HCT116 (cell line): Measurements from ENCODE around the gene RPL18A. TPM values are rescaled to one million over a fixed set of nuclear protein-coding genes. Genes with fewer than 3 reads are reported as not detected.

Source experiments
- CBX3 ChIP-seq: IDR thresholded peaks from 2 replicates; pipeline ENCODE4 v1.6.1; 2012; ENCODE audit warnings: low read depth
- CEBPB ChIP-seq: IDR thresholded peaks from 2 replicates; pipeline ENCODE4 v1.6.1; 2012; ENCODE audit warnings: low read depth
- ELF1 ChIP-seq: IDR thresholded peaks from 2 replicates; pipeline ENCODE4 v1.6.1; 2012; ENCODE audit warnings: low read depth, borderline replicate concordance
- FOSL1 ChIP-seq: IDR thresholded peaks from 2 replicates; pipeline ENCODE4 v1.6.1; 2012; ENCODE audit warnings: low read depth
- JUND ChIP-seq: IDR thresholded peaks from 2 replicates; pipeline ENCODE4 v1.6.1; 2012
- POLR2A ChIP-seq: IDR thresholded peaks from 2 replicates; pipeline ENCODE4 v1.7.0; 2011; ENCODE audit warnings: borderline replicate concordance; ENCODE audit not compliant: insufficient read depth, insufficient read length; ENCODE audit errors: extremely low read depth
- POLR2AphosphoS5 ChIP-seq: IDR thresholded peaks from 2 replicates; pipeline ENCODE4 v1.6.1; 2011; ENCODE audit warnings: mild to moderate bottlenecking, low read depth, low read length, moderate library complexity
- RAD21 ChIP-seq: IDR thresholded peaks from 2 replicates; pipeline ENCODE4 v1.6.1; 2012; ENCODE audit warnings: low read depth, mild to moderate bottlenecking
- SP1 ChIP-seq: IDR thresholded peaks from 2 replicates; pipeline ENCODE4 v1.6.1; 2012; ENCODE audit warnings: low read depth
- YY1 ChIP-seq: IDR thresholded peaks from 2 replicates; pipeline ENCODE4 v1.6.1; 2011; ENCODE audit warnings: low read length, low read depth, moderate library complexity, mild to moderate bottlenecking; ENCODE audit not compliant: insufficient replicate concordance; ENCODE audit errors: extremely low read depth
- total RNA-seq: library from RNA; stranded (reverse); gene quantifications from one replicate; pipeline ENCODE4 v1.2.1, GENCODE V29; 2021; ENCODE audit not compliant: unreplicated experiment
- TF ChIP-seq, protein P1 (sequence below): IDR thresholded peaks from 2 replicates; pipeline ENCODE4 v1.6.1; 2012
- TF ChIP-seq, protein P2 (sequence below): IDR thresholded peaks from 2 replicates; pipeline ENCODE4 v1.6.1; 2012
- TF ChIP-seq, protein P3 (sequence below), 3 experiments: fragments of 200-600 bp in 1 of 3; sonication (generic) in 1 of 3; IDR thresholded peaks in 2 of 3; conservative IDR thresholded peaks in 1 of 3; 2 replicates each; pipeline ENCODE4 v1.5.1; 2012 to 2017; ENCODE audit warnings: low read depth in 2 of 3, low read length in 2 of 3, antibody characterized with exemption in 1 of 3, borderline replicate concordance in 1 of 3, control low read depth in 1 of 3, mild to moderate bottlenecking in 1 of 3, mixed read lengths in 1 of 3, mixed run types in 1 of 3, moderate library complexity in 1 of 3; ENCODE audit not compliant: insufficient read depth in 1 of 3

The RPL18A gene
- total RNA-seq, 1 experiment from 2014 or later = 3,525 TPM

DNA sequence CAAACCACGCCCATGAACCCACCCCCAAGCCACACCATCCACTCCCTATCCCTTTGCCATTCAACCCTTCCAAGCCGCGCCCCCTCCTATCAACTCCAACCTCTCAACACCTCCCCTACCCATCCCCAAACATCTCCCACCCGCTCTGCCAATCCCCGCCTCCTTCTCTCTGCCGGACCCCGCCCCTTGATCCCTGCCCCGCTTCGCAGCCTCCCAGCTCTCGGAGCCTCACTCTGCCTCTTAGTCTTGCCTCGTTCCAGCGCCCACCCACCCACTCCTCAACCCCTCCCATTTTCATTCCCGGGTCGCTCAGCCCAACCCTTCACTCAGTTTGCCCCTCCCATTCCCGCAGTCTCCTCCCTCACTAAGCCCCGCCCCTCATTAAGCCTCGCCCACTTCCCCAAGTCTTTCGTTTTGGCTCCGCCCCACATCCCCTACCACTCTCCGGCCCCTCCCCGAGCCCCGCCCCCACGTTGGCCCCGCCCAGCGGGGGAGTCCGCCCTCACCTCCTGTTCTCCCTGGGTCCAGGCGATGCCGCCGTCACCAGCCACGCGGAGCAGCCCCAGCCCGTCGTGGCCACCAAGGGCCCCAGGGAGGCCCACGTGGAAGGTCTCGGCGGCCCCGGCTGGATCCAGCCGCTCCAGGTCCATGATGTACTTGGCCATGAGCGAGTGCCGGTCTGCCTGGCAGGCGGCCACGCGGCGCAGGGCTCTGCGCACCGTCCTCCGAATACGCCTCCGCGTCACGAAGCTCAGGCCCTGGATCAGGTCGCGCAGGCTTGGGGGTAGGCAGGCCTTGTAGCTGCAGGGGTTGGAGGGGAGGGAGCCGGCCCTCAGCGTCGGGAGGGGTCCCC lies 17.7 kb upstream of the RPL18A start (continued):
- TF ChIP-seq CEBPB = no peak
- peak; percentile 90 for TF ChIP-seq POLR2AphosphoS5
- TF ChIP-seq SP1 = no peak
- TF ChIP-seq ELF1 = no peak
- TF ChIP-seq RAD21 = no peak
- no peak for TF ChIP-seq CBX3
- no peak for TF ChIP-seq FOSL1
- TF ChIP-seq, protein P1, sequence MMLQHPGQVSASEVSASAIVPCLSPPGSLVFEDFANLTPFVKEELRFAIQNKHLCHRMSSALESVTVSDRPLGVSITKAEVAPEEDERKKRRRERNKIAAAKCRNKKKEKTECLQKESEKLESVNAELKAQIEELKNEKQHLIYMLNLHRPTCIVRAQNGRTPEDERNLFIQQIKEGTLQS = no peak
- peak; percentile 64 for TF ChIP-seq POLR2A
- TF ChIP-seq, protein P2, sequence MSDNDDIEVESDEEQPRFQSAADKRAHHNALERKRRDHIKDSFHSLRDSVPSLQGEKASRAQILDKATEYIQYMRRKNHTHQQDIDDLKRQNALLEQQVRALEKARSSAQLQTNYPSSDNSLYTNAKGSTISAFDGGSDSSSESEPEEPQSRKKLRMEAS = peak; percentile 94
- TF ChIP-seq, protein P3, sequence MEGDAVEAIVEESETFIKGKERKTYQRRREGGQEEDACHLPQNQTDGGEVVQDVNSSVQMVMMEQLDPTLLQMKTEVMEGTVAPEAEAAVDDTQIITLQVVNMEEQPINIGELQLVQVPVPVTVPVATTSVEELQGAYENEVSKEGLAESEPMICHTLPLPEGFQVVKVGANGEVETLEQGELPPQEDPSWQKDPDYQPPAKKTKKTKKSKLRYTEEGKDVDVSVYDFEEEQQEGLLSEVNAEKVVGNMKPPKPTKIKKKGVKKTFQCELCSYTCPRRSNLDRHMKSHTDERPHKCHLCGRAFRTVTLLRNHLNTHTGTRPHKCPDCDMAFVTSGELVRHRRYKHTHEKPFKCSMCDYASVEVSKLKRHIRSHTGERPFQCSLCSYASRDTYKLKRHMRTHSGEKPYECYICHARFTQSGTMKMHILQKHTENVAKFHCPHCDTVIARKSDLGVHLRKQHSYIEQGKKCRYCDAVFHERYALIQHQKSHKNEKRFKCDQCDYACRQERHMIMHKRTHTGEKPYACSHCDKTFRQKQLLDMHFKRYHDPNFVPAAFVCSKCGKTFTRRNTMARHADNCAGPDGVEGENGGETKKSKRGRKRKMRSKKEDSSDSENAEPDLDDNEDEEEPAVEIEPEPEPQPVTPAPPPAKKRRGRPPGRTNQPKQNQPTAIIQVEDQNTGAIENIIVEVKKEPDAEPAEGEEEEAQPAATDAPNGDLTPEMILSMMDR (IDR thresholded peaks at IDR 0.05 in 2 of 3, conservative IDR thresholded peaks at IDR 0.05 in 1 of 3; ENCODE audit: borderline replicate concordance in 1 of 3, insufficient read depth in 1 of 3, low read depth in 2 of 3, low read length in 2 of 3) = no peak
- TF ChIP-seq YY1 = no peak
- TF ChIP-seq JUND = no peak
